H1 (cell line): ENCODE data around the gene EXOC6. TPM values are rescaled to one million over a fixed set of nuclear protein-coding genes. Genes with fewer than 3 reads are reported as not detected.

Experiments
- EZH2 ChIP-seq: fragments of 200-600 bp; sonication (generic); IDR thresholded peaks from 2 replicates; pipeline ENCODE4 v1.7.1; 2012; ENCODE audit warnings: low read depth, mild to moderate bottlenecking, moderate library complexity, low read length, inconsistent platforms; ENCODE audit not compliant: severe bottlenecking
- GTF2F1 ChIP-seq: IDR thresholded peaks from 2 replicates; pipeline ENCODE4 v1.6.1; 2012; ENCODE audit warnings: low read depth, low read length, improper control_type of control experiment, borderline replicate concordance
- POU5F1 ChIP-seq: IDR thresholded peaks from 2 replicates; pipeline ENCODE4 v1.6.1; 2011; ENCODE audit warnings: low read depth, mild to moderate bottlenecking, low read length, moderate library complexity
- SIX5 ChIP-seq: IDR thresholded peaks from 2 replicates; pipeline ENCODE4 v1.6.1; 2011; ENCODE audit warnings: mild to moderate bottlenecking, low read depth, low read length
- SP4 ChIP-seq: IDR thresholded peaks from 2 replicates; pipeline ENCODE4 v1.6.1; 2012; ENCODE audit warnings: low read length, inconsistent platforms
- SUZ12 ChIP-seq: fragments of 200-600 bp; sonication (generic); IDR thresholded peaks from 2 replicates; pipeline ENCODE4 v1.6.1; 2012; ENCODE audit warnings: mild to moderate bottlenecking, inconsistent platforms, low read length, moderate library complexity, mixed read lengths
- TCF12 ChIP-seq: IDR thresholded peaks from 2 replicates; pipeline ENCODE4 v1.6.1; 2011; ENCODE audit warnings: low read depth, mild to moderate bottlenecking, low read length
- polyA plus RNA-seq, 7 experiments: library from polyadenylated mRNA; depleted of rRNA in 3 of 7; stranded (reverse) in 5 of 7; unstranded in 2 of 7; fragments of >200 nt in 5 of 7; fragments of 200-250 nt in 2 of 7; gene quantifications; 1 replicate in 5 of 7; 2 replicates in 1 of 7; 4 replicates in 1 of 7; pipeline versions ENCODE4 v1.2.1 to v1.2.3, GENCODE V29; 2011 to 2013; ENCODE audit warnings: missing spikeins in 2 of 7, mixed read lengths in 2 of 7
- total RNA-seq: library from RNA; stranded (reverse); fragmentation: NEBNext Ultra II Directional; extraction: Animal tissue kit (Norgen Biotek cat#: 25700); gene quantifications from 2 replicates; pipeline ENCODE4 v1.2.1, GENCODE V29; 2021
- TF ChIP-seq, protein P1 (sequence below): IDR thresholded peaks from 2 replicates; pipeline ENCODE4 v1.6.1; 2012; ENCODE audit warnings: low read length, inconsistent platforms

EXOC6 gene
- total and polyA plus RNA-seq, 2 of the 8 experiments (the other 6 are each of a cell fraction or from before 2014, with no cell fraction given) = 1.7 to 4.5 TPM

DNA sequence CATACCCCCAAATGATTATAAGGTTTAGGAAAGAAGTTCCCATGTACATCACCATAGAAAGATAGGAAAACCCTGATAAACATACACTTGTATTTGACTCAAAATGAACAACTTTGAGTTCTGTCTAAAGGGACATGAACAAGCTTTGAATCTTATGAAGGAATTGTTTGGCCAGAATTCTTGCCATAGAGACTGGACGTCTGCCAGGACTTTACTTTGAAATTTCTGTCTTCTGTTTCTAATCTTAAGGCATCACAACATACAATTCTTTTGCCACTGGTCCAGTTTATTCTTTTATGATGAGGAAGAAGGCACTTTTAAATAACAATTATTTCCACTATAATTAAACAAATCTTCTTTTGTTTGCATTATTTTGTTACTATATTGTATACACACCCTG is 186.1 kb downstream of the EXOC6 start (continued):
- TF ChIP-seq, protein P1, sequence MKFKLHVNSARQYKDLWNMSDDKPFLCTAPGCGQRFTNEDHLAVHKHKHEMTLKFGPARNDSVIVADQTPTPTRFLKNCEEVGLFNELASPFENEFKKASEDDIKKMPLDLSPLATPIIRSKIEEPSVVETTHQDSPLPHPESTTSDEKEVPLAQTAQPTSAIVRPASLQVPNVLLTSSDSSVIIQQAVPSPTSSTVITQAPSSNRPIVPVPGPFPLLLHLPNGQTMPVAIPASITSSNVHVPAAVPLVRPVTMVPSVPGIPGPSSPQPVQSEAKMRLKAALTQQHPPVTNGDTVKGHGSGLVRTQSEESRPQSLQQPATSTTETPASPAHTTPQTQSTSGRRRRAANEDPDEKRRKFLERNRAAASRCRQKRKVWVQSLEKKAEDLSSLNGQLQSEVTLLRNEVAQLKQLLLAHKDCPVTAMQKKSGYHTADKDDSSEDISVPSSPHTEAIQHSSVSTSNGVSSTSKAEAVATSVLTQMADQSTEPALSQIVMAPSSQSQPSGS = no peak
- TF ChIP-seq POU5F1 (no peak), SUZ12 (no peak), TCF12 (no peak), SP4 (no peak), EZH2 (no peak), SIX5 (no peak), GTF2F1 (no peak)
